NT2/D1 (cell line): ENCODE data around the gene LKAAEAR1.

ENCODE experiments used
- DNase-seq: peaks from one replicate; pipeline ENCODE4 v3.0.0-alpha.2; 2011; ENCODE audit warnings: low read depth, low spot score
- H3K27me3 ChIP-seq: 2 replicates; pipeline ENCODE4 v1.6.0; 2011; ENCODE audit warnings: mild to moderate bottlenecking; ENCODE audit not compliant: insufficient read length, insufficient read depth
- H3K36me3 ChIP-seq: 2 replicates; pipeline ENCODE4 v1.6.1; 2011; ENCODE audit warnings: mild to moderate bottlenecking, low read length, mixed read lengths; ENCODE audit not compliant: insufficient read depth, insufficient read length
- H3K4me1 ChIP-seq: 2 replicates; pipeline ENCODE4 v1.5.1; 2011; ENCODE audit not compliant: insufficient read depth, insufficient read length
- H3K4me3 ChIP-seq: 2 replicates; pipeline ENCODE4 v1.5.1; 2011; ENCODE audit warnings: low read depth; ENCODE audit not compliant: insufficient read length
- H3K9ac ChIP-seq: 2 replicates; pipeline ENCODE4 v1.6.0; 2011; ENCODE audit warnings: low read depth; ENCODE audit not compliant: insufficient read length
- H3K9me3 ChIP-seq: 2 replicates; pipeline ENCODE4 v1.5.1; 2011; ENCODE audit warnings: mild to moderate bottlenecking, low read length; ENCODE audit not compliant: insufficient read depth
- SUZ12 ChIP-seq: IDR thresholded peaks from 2 replicates; pipeline ENCODE4 v1.6.1; 2011; ENCODE audit not compliant: insufficient read length, insufficient read depth; ENCODE audit errors: extremely low read depth
- YY1 ChIP-seq: IDR thresholded peaks from 2 replicates; pipeline ENCODE4 v1.6.1; 2011; ENCODE audit not compliant: insufficient read length, insufficient read depth
- ZNF274 ChIP-seq: IDR thresholded peaks from 2 replicates; pipeline ENCODE4 v1.6.1; 2011; ENCODE audit warnings: mild to moderate bottlenecking, low read depth, low read length

The LKAAEAR1 gene

GRCh38 chr20:64047968-64048401 lies 36.2 kb downstream of the LKAAEAR1 start:
- Histone ChIP-seq H3K36me3 (peaks cover 3% of the 10 kb centered on the region), H3K27me3 (peaks cover 47% of the 10 kb centered on the region), H3K9me3 (no peaks in the 10 kb centered on the region), H3K4me1 (peaks cover 31% of the 10 kb centered on the region), H3K4me3 (peak overlapping the region; percentile 42), H3K9ac (peak overlapping the region; percentile 72)
- DNase-seq: no peak
- TF ChIP-seq SUZ12 (no peak), ZNF274 (no peak)

- peaks cover 30% of the 10 kb centered on the region for H3K4me1 ChIP-seq
- no peak for DNase-seq
These were observed 37.2 kb downstream of the LKAAEAR1 start for GRCh38 chr20:64047046-64047389.

GRCh38 chr20:64045346-64046011 lies 38.7 kb downstream of the LKAAEAR1 start:
- Histone ChIP-seq H3K9ac (peak overlapping the region; percentile 42), H3K36me3 (peaks cover 3% of the 10 kb centered on the region), H3K4me3 (no peak overlapping the region), H3K27me3 (peaks cover 68% of the 10 kb centered on the region), H3K9me3 (no peaks in the 10 kb centered on the region), H3K4me1 (peaks cover 29% of the 10 kb centered on the region)
- TF ChIP-seq ZNF274: no peak
- no peak for DNase-seq

More at GRCh38 chr20:64047046-64047389, 37.2 kb downstream of the LKAAEAR1 start:
- Histone ChIP-seq H3K27me3 (peaks cover 52% of the 10 kb centered on the region), H3K9me3 (no peaks in the 10 kb centered on the region), H3K9ac (no peak overlapping the region), H3K36me3 (peaks cover 3% of the 10 kb centered on the region), H3K4me3 (no peak overlapping the region)
- TF ChIP-seq ZNF274: no peak

DNA sequence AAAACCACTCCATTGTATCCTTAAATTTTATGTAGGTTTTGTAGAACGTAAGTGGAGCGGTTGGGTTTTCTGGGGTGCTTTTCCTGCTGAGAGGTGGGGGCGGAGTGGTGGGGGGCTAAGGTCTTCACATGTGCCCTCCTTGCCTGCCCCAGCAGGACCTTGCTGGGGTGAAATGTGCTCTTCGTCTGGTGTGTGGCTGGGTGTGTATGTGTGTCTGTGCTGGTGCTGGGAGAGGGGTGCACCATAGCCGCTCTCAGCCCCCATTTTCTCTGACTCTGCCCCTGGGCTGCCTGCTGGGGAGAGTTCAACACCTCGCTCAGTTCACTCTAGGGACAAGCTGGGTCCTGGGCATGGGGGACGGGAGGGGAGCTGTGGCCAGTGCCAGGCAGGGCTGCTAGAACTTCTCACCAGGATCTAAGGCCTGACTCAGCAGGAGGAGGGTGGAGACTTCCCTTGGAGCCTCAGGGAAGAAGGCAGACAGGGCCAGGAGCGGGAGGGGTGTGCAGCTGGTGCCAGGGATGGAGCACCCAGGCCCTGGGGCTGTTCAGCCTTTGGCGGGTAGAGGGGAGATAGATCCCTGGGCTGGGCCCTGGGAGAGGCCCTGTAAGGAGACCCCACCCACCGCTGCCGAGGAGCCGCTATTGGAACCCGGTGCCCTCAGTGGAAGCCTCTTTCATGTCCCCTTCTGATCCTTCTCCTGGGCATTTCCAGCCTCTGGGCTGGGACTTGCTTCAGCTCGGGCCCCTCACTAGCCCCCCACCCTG lies 39.5 kb downstream of the LKAAEAR1 start:
- DNase-seq: no peak
- Histone ChIP-seq H3K4me3 (no peak overlapping the region), H3K9ac (peak overlapping the region; percentile 42), H3K4me1 (peaks cover 22% of the 10 kb centered on the region), H3K27me3 (peaks cover 68% of the 10 kb centered on the region), H3K9me3 (peaks cover 3% of the 10 kb centered on the region; the same call in 1 of the 2 replicates), H3K36me3 (peaks cover 3% of the 10 kb centered on the region)
- TF ChIP-seq ZNF274 (no peak), SUZ12 (no peak), YY1 (no peak)

GRCh38 chr20:64043768-64044167 lies 40.4 kb downstream of the LKAAEAR1 start:
- Histone ChIP-seq H3K4me1 (peaks cover 25% of the 10 kb centered on the region), H3K4me3 (no peak overlapping the region), H3K9ac (no peak overlapping the region), H3K36me3 (peaks cover 3% of the 10 kb centered on the region), H3K9me3 (peaks cover 8% of the 10 kb centered on the region; the same call in 1 of the 2 replicates), H3K27me3 (peaks cover 72% of the 10 kb centered on the region)
- DNase-seq: no peak
- no peak for TF ChIP-seq ZNF274
- TF ChIP-seq SUZ12: no peak
- TF ChIP-seq YY1: no peak

GRCh38 chr20:64042054-64042781 lies 42.0 kb downstream of the LKAAEAR1 start:
- DNase-seq: no peak
- peaks cover 71% of the 10 kb centered on the region for H3K27me3 ChIP-seq
- H3K9ac ChIP-seq: peak overlapping the region; percentile 74
- peaks cover 3% of the 10 kb centered on the region for H3K36me3 ChIP-seq
- peaks cover 8% of the 10 kb centered on the region; the same call in 1 of the 2 replicates for H3K9me3 ChIP-seq
- TF ChIP-seq SUZ12: peak; percentile 77
- TF ChIP-seq YY1: no peak
- peak overlapping the region; percentile 62 for H3K4me3 ChIP-seq
- H3K4me1 ChIP-seq: peaks cover 28% of the 10 kb centered on the region

GRCh38 chr20:64041781-64042053 lies 42.5 kb downstream of the LKAAEAR1 start:
- Histone ChIP-seq H3K9ac (peak overlapping the region; percentile 74), H3K4me3 (peak overlapping the region; percentile 62), H3K9me3 (peaks cover 8% of the 10 kb centered on the region; the same call in 1 of the 2 replicates), H3K27me3 (peaks cover 70% of the 10 kb centered on the region), H3K4me1 (peaks cover 31% of the 10 kb centered on the region), H3K36me3 (no peaks in the 10 kb centered on the region)
- no peak for DNase-seq
- no peak for TF ChIP-seq ZNF274
- TF ChIP-seq SUZ12: no peak
